Hepatocyte (in vitro differentiated cells): Measurements from ENCODE around the gene PNMA1.

Experiments used
- EZH2 ChIP-seq: fragments of 200-600 bp; sonication (generic); IDR thresholded peaks from 2 replicates; pipeline ENCODE4 v1.6.1; 2016; ENCODE audit warnings: antibody characterized with exemption, mild to moderate bottlenecking, borderline replicate concordance
- EZH2phosphoT487 ChIP-seq: fragments of 200-600 bp; sonication (generic); IDR thresholded peaks from one replicate; pipeline ENCODE4 v1.6.1; 2018; ENCODE audit warnings: antibody characterized with exemption, mild to moderate bottlenecking, low read depth, moderate library complexity; ENCODE audit not compliant: unreplicated experiment, severe bottlenecking
- TF ChIP-seq, protein P1 (sequence below): fragments of 200-600 bp; sonication (generic); IDR thresholded peaks from 2 replicates; pipeline ENCODE4 v1.5.1; 2016; ENCODE audit warnings: antibody characterized with exemption, mild to moderate bottlenecking; ENCODE audit not compliant: poor library complexity

DNA sequence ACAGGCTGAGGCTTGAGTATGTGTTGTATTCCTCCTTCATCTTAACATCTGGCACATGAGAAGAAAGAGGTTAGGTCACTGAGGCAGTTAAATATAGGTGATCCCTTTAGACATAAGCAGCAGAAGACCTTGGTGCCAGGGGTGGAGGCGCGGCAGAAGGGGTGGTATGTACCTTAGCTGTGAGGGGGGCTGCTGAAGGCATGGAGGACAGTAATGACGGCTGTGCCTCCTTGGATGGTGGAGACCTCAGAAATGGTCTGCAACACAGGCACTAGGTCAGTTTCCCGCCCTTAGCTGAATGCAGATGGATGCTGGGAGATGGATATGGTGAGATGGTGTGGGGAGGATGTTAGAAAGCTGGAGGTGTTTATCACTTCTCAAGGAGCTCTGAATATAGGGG lies 1.5 kb upstream of the PNMA1 start:
- no peak for TF ChIP-seq EZH2
- TF ChIP-seq, protein P1, sequence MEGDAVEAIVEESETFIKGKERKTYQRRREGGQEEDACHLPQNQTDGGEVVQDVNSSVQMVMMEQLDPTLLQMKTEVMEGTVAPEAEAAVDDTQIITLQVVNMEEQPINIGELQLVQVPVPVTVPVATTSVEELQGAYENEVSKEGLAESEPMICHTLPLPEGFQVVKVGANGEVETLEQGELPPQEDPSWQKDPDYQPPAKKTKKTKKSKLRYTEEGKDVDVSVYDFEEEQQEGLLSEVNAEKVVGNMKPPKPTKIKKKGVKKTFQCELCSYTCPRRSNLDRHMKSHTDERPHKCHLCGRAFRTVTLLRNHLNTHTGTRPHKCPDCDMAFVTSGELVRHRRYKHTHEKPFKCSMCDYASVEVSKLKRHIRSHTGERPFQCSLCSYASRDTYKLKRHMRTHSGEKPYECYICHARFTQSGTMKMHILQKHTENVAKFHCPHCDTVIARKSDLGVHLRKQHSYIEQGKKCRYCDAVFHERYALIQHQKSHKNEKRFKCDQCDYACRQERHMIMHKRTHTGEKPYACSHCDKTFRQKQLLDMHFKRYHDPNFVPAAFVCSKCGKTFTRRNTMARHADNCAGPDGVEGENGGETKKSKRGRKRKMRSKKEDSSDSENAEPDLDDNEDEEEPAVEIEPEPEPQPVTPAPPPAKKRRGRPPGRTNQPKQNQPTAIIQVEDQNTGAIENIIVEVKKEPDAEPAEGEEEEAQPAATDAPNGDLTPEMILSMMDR = no peak
- TF ChIP-seq EZH2phosphoT487 = no peak
